Stimulated activated CD4-positive, alpha-beta T cell treated with anti-CD3 and anti-CD28 coated beads, Interleukin-2, amount 100 ng/mL, for 4 hours (primary cell): ENCODE data around the gene FZD1.
"Not testable (repeated sequence)": the region's sequence is repeated elsewhere in the genome, so short reads cannot be mapped to it uniquely, and the experiment has no call there.

Experiments used
- DNase-seq: peaks from one replicate; pipeline ENCODE4 v3.0.0-alpha.2; 2020; ENCODE audit warnings: low read depth

Gene FZD1

DNA sequence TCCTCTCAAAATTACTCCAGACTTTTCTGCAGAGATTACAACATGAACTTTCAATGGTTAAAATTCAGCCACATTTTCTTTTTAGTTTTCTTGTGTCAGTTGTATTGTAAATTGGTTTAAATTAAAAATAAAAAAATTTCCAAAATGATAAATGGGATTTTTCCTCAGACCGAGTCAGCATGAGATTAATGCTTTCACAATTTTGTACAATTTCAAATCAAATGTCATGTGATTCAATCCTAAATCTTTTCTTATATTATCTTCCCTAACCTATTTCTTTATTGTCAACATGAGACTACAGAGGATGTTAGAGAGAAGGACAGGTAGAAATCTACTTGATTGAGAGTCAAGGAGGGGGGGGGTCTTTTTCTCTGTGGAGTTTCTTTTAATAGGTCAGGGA lies 33.7 kb downstream of the FZD1 start:
- DNase-seq = no peak

GRCh38 chr7:91299952-91300775 lies 35.9 kb downstream of the FZD1 start:
- no peak for DNase-seq

- no peak for DNase-seq
Measured at GRCh38 chr7:91302794-91303193, 38.6 kb downstream of the FZD1 start.

DNA sequence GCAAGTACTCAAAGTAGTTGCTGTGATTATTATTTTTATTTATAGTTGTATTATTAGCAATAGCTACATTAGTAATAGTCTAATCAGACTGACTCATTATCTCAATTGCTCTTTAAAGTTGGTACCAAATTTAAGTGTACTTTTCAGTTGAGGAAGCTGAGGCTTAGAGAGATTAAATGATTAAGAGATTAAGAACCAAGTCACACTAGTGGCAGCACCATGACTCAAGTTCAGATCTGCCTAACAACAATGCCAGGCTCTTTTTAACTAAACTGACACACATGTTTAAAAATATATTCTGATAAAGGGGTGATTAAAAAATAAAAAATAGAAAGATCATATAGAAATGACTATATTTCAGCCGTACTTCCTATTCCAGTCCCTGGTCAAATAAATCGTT lies 42.0 kb downstream of the FZD1 start:
- no peak for DNase-seq

DNA sequence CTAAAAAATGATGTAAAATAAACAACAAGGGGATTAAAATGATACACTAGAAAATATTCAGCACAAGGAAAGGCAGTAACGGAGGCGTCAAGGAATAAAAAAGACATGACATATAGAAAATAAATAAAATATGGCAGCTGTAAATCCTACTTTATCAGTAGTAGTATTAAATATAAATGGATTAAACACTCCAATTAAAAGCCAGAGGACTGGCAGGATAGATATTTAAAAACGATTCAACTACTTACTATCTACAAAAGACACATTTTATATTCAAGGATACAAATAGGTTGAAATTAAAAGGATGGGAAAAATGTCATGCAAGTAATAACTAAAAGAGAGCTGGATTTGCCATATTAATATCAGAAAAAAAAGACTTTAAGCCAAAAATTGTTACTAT lies 43.2 kb downstream of the FZD1 start:
- no peak for DNase-seq

DNA sequence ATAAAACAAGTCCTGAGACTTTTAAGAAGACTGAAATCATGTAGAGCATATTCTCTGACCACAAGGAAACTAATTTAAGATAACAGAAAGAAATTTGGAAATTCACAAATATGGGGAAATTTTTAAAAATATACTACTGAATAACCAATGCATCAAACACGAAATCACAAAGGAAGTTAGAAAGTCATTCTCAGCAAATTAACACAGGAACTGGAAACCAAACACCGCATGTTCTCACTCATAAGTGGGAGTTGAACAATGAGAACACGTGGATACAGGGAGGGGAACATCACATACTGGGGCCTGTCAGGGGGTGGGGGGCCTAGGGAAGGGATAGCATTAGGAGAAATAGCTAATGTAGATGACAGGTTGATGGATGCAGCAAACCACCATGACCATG lies 44.0 kb downstream of the FZD1 start:
- not testable (repeated sequence) for DNase-seq

DNA sequence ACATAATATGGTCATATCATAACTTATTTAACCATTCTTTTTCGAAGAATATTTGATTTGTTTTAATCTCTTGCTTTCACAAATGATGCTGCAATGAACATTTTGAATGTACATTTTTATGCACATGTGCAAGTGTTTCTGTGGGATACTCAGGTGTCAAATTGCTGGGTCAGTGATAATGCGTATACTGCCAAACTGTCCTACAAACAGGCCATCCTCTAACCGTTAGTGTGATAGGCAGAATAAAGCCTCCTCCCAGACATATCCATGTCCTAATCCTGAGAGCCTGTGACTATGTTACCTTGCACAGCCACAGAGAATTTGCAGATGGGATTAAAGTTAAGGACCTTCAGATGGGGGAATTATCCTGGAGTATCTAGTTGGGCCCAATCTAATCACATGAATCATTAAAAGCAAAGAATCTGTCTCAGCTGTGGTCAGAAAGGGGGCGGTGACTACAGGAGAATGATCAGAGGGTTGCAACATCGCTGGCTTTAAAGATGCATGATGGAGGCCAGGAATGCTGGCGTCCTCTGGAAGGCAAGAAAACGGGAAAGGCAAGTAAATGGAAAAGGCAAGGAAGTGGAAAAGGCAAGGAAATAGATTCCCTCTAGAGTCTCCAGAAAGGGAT lies 46.7 kb downstream of the FZD1 start:
- no peak for DNase-seq

- no peak for DNase-seq
Measured at GRCh38 chr7:91311839-91312238, 47.6 kb downstream of the FZD1 start.

GRCh38 chr7:91313113-91313512 lies 48.9 kb downstream of the FZD1 start:
- DNase-seq = no peak

GRCh38 chr7:91314591-91315323 lies 50.5 kb downstream of the FZD1 start:
- no peak for DNase-seq

DNA sequence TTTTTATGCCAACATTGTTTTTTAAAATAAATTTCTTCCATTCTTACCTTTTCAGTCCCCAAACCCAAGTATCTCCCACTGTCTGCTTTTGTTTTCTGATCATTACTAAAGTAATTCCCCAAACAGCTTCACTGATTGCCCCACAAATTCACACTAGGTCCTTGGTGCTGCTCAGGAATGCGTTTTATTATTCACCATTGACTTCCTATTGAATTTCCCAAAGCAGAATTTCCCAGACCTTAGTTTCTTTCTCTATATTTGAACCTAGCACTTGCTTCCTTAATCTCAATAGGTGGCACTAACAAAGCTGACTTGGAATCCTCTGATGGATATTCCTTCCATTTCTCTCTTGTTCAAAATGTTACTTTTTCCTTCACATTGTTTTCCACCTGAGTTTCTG lies 52.2 kb downstream of the FZD1 start:
- DNase-seq = no peak

DNA sequence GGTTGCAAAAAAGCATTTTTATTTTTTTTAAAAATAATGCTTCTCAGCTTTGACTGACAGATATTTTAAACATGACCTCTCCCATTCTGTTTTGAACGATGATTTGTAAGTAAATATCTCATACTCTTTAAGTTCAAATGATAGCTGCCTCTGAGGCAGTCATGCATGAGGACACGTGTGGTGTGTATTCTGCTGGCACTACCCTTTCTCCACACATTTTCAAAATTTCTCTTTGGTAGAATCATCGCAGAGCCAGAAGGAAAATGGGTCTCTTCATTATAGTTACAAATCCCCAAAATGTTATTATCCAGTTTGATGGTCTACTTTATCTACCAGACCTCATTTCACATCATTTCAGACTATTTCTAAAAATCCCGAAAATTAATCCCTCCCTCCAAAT lies 55.1 kb downstream of the FZD1 start:
- no peak for DNase-seq

DNA sequence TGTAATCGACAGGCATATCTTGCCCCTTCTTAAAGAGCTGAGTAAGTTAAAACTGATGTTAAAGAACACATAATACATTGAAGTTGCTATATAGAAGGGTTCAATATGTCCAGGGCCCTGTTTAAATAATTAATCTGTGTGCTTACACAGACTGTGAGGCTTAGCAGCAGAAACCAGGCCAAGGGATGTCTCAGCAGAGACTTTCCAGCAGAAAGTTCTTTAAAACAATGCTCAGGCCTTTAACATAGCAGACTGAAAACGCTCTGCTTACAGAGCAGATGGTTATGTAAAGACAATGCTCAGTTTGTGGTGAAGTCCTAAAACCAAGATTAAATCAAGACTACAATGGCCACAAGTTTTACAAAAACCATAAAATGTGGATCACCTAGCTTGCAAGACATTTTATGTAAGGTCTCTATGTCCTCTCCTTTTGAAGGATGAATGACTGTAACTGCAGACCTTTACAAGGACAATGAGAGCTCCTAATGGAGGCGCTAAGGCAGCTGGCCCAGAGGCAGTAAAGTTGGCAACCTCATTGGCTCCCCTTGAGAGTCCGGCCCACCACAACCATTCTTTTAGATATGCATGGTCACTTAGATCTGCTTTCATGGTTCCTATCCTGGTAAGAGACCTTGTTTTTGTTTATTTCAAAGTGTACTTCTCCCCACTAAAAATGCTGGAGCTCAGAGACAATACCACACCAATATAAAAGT lies 56.3 kb downstream of the FZD1 start:
- DNase-seq = no peak
